ENCODE data around the gene DDX10.

Gene DDX10

GRCh38 chr11:108853864-108854263 lies 189.0 kb downstream of the DDX10 start:
- Histone ChIP-seq H3K27ac (ENCODE audit: low read depth, low read length) (no peak overlapping the region), H3K27me3 (ENCODE audit: insufficient read depth, low read length) (no peaks in the 10 kb centered on the region), H3K4me1 (ENCODE audit: insufficient read depth, low read length) (peaks cover 18% of the 10 kb centered on the region; the same call in 1 of the 2 replicates), H3K9ac (ENCODE audit: low read depth, low read length) (no peak overlapping the region), H3K36me3 (ENCODE audit: insufficient read depth, low read length) (no peaks in the 10 kb centered on the region; the same call in 1 of the 2 replicates), H3K9me3 (ENCODE audit: insufficient read depth, low read depth, low read length) (no peaks in the 10 kb centered on the region), H3K4me3 (ENCODE audit: low read length) (no peak overlapping the region)
- 100% methylated on average over 1 of the region's 1 CpG for WGBS

GRCh38 chr11:108854346-108854745 lies 189.5 kb downstream of the DDX10 start:
- H3K27ac ChIP-seq (ENCODE audit: low read depth, low read length) = no peak overlapping the region
- no peaks in the 10 kb centered on the region for H3K27me3 ChIP-seq (ENCODE audit: insufficient read depth, low read length)
- no peaks in the 10 kb centered on the region for H3K9me3 ChIP-seq (ENCODE audit: insufficient read depth, low read depth, low read length)
- H3K4me3 ChIP-seq (ENCODE audit: low read length) = no peak overlapping the region
- no peaks in the 10 kb centered on the region; the same call in 1 of the 2 replicates for H3K36me3 ChIP-seq (ENCODE audit: insufficient read depth, low read length)
- H3K4me1 ChIP-seq (ENCODE audit: insufficient read depth, low read length) = peaks cover 18% of the 10 kb centered on the region; the same call in 1 of the 2 replicates
- whole genome bisulfite sequencing = 91% methylated on average over 1 of the region's 2 CpGs
- no peak overlapping the region for H3K9ac ChIP-seq (ENCODE audit: low read depth, low read length)

- H3K9me3 ChIP-seq (ENCODE audit: insufficient read depth, low read depth, low read length) = no peaks in the 10 kb centered on the region
- 93% methylated on average over 5 of the region's 5 CpGs for WGBS
- no peak overlapping the region for H3K9ac ChIP-seq (ENCODE audit: low read depth, low read length)
- H3K36me3 ChIP-seq (ENCODE audit: insufficient read depth, low read length) = no peaks in the 10 kb centered on the region; the same call in 1 of the 2 replicates
- H3K27me3 ChIP-seq (ENCODE audit: insufficient read depth, low read length) = no peaks in the 10 kb centered on the region
- no peak overlapping the region for H3K4me3 ChIP-seq (ENCODE audit: low read length)
- H3K27ac ChIP-seq (ENCODE audit: low read depth, low read length) = no peak overlapping the region
- peaks cover 18% of the 10 kb centered on the region; the same call in 1 of the 2 replicates for H3K4me1 ChIP-seq (ENCODE audit: insufficient read depth, low read length)
Observed at GRCh38 chr11:108857382-108857781, 192.5 kb downstream of the DDX10 start.

GRCh38 chr11:108858622-108859021 lies 193.8 kb downstream of the DDX10 start:
- no peaks in the 10 kb centered on the region for H3K9me3 ChIP-seq (ENCODE audit: insufficient read depth, low read depth, low read length)

GRCh38 chr11:108859510-108859909 lies 194.6 kb downstream of the DDX10 start:
- Histone ChIP-seq H3K9ac (ENCODE audit: low read depth, low read length) (no peak overlapping the region), H3K9me3 (ENCODE audit: insufficient read depth, low read depth, low read length) (no peaks in the 10 kb centered on the region), H3K27ac (ENCODE audit: low read depth, low read length) (no peak overlapping the region), H3K27me3 (ENCODE audit: insufficient read depth, low read length) (no peaks in the 10 kb centered on the region), H3K36me3 (ENCODE audit: insufficient read depth, low read length) (no peaks in the 10 kb centered on the region), H3K4me1 (ENCODE audit: insufficient read depth, low read length) (peaks cover 12% of the 10 kb centered on the region; the same call in 1 of the 2 replicates), H3K4me3 (ENCODE audit: low read length) (no peak overlapping the region)
- WGBS = 95% methylated on average over 1 of the region's 1 CpG

More at GRCh38 chr11:108858622-108859021, 193.8 kb downstream of the DDX10 start:
- H3K27ac ChIP-seq (ENCODE audit: low read depth, low read length) = no peak overlapping the region
- WGBS = 86% methylated on average over 3 of the region's 3 CpGs
- no peak overlapping the region for H3K9ac ChIP-seq (ENCODE audit: low read depth, low read length)
- H3K36me3 ChIP-seq (ENCODE audit: insufficient read depth, low read length) = no peaks in the 10 kb centered on the region
- H3K4me1 ChIP-seq (ENCODE audit: insufficient read depth, low read length) = peaks cover 16% of the 10 kb centered on the region; the same call in 1 of the 2 replicates
- H3K4me3 ChIP-seq (ENCODE audit: low read length) = no peak overlapping the region
- H3K27me3 ChIP-seq (ENCODE audit: insufficient read depth, low read length) = no peaks in the 10 kb centered on the region

- no peak overlapping the region for H3K4me3 ChIP-seq (ENCODE audit: low read length)
- no peaks in the 10 kb centered on the region for H3K9me3 ChIP-seq (ENCODE audit: insufficient read depth, low read depth, low read length)
- H3K9ac ChIP-seq (ENCODE audit: low read depth, low read length) = no peak overlapping the region
- peaks cover 5% of the 10 kb centered on the region; the same call in 1 of the 2 replicates for H3K4me1 ChIP-seq (ENCODE audit: insufficient read depth, low read length)
- no peak overlapping the region for H3K27ac ChIP-seq (ENCODE audit: low read depth, low read length)
- H3K36me3 ChIP-seq (ENCODE audit: insufficient read depth, low read length) = no peaks in the 10 kb centered on the region
- no peaks in the 10 kb centered on the region for H3K27me3 ChIP-seq (ENCODE audit: insufficient read depth, low read length)
- no CpG with 5 or more reads among the region's 1 CpG for WGBS
Observed at GRCh38 chr11:108863528-108863927, 198.7 kb downstream of the DDX10 start.

GRCh38 chr11:108865406-108865805 lies 200.5 kb downstream of the DDX10 start:
- peaks cover 17% of the 10 kb centered on the region for H3K4me1 ChIP-seq (ENCODE audit: insufficient read depth, low read length)
- H3K27ac ChIP-seq (ENCODE audit: low read depth, low read length) = no peak overlapping the region
- no peaks in the 10 kb centered on the region for H3K36me3 ChIP-seq (ENCODE audit: insufficient read depth, low read length)
- H3K9ac ChIP-seq (ENCODE audit: low read depth, low read length) = no peak overlapping the region
- H3K27me3 ChIP-seq (ENCODE audit: insufficient read depth, low read length) = no peaks in the 10 kb centered on the region
- H3K9me3 ChIP-seq (ENCODE audit: insufficient read depth, low read depth, low read length) = no peaks in the 10 kb centered on the region
- WGBS = 89% methylated on average over 4 of the region's 5 CpGs
- no peak overlapping the region for H3K4me3 ChIP-seq (ENCODE audit: low read length)

- no peaks in the 10 kb centered on the region for H3K27me3 ChIP-seq (ENCODE audit: insufficient read depth, low read length)
- H3K9ac ChIP-seq (ENCODE audit: low read depth, low read length) = no peak overlapping the region
- H3K4me3 ChIP-seq (ENCODE audit: low read length) = no peak overlapping the region
- H3K27ac ChIP-seq (ENCODE audit: low read depth, low read length) = no peak overlapping the region
- peaks cover 30% of the 10 kb centered on the region for H3K4me1 ChIP-seq (ENCODE audit: insufficient read depth, low read length)
- H3K9me3 ChIP-seq (ENCODE audit: insufficient read depth, low read depth, low read length) = no peaks in the 10 kb centered on the region
- WGBS = 97% methylated on average over 2 of the region's 2 CpGs
- no peaks in the 10 kb centered on the region for H3K36me3 ChIP-seq (ENCODE audit: insufficient read depth, low read length)
Observed at GRCh38 chr11:108866781-108867180, 201.9 kb downstream of the DDX10 start.

GRCh38 chr11:108870373-108871020 lies 205.6 kb downstream of the DDX10 start:
- 92% methylated on average over 4 of the region's 4 CpGs for WGBS
- H3K9me3 ChIP-seq (ENCODE audit: insufficient read depth, low read depth, low read length) = no peaks in the 10 kb centered on the region
- H3K9ac ChIP-seq (ENCODE audit: low read depth, low read length) = no peak overlapping the region

GRCh38 chr11:108871152-108871551 lies 206.3 kb downstream of the DDX10 start:
- H3K4me1 ChIP-seq (ENCODE audit: insufficient read depth, low read length) = peaks cover 43% of the 10 kb centered on the region
- no peaks in the 10 kb centered on the region for H3K36me3 ChIP-seq (ENCODE audit: insufficient read depth, low read length)
- no peak overlapping the region for H3K9ac ChIP-seq (ENCODE audit: low read depth, low read length)
- H3K27me3 ChIP-seq (ENCODE audit: insufficient read depth, low read length) = no peaks in the 10 kb centered on the region
- peak overlapping the region; percentile 38; the same call in 1 of the 2 replicates for H3K27ac ChIP-seq (ENCODE audit: low read depth, low read length)
- no peaks in the 10 kb centered on the region for H3K9me3 ChIP-seq (ENCODE audit: insufficient read depth, low read depth, low read length)
- no peak overlapping the region for H3K4me3 ChIP-seq (ENCODE audit: low read length)

More at GRCh38 chr11:108870373-108871020, 205.6 kb downstream of the DDX10 start:
- Histone ChIP-seq H3K4me3 (ENCODE audit: low read length) (no peak overlapping the region), H3K27me3 (ENCODE audit: insufficient read depth, low read length) (no peaks in the 10 kb centered on the region), H3K4me1 (ENCODE audit: insufficient read depth, low read length) (peaks cover 43% of the 10 kb centered on the region), H3K36me3 (ENCODE audit: insufficient read depth, low read length) (no peaks in the 10 kb centered on the region), H3K27ac (ENCODE audit: low read depth, low read length) (peak overlapping the region; percentile 3; the same call in 1 of the 2 replicates)

- no peaks in the 10 kb centered on the region for H3K27me3 ChIP-seq (ENCODE audit: insufficient read depth, low read length)
- no peak overlapping the region for H3K9ac ChIP-seq (ENCODE audit: low read depth, low read length)
- H3K4me3 ChIP-seq (ENCODE audit: low read length) = no peak overlapping the region
- no peak overlapping the region for H3K27ac ChIP-seq (ENCODE audit: low read depth, low read length)
- peaks cover 43% of the 10 kb centered on the region for H3K4me1 ChIP-seq (ENCODE audit: insufficient read depth, low read length)
- WGBS = 96% methylated on average over 2 of the region's 2 CpGs
- no peaks in the 10 kb centered on the region for H3K9me3 ChIP-seq (ENCODE audit: insufficient read depth, low read depth, low read length)
- H3K36me3 ChIP-seq (ENCODE audit: insufficient read depth, low read length) = no peaks in the 10 kb centered on the region
Observed at GRCh38 chr11:108871867-108872266, 207.0 kb downstream of the DDX10 start.

Measured in HUES64 (cell line).